HG02938 (cell line): ENCODE data around the gene SLC7A6OS.
"Not testable (repeated sequence)": the region's sequence is repeated elsewhere in the genome, so short reads cannot be mapped to it uniquely, and the experiment has no call there.

Experiments used
- ATAC-seq: cut with Tn5 transposase; IDR thresholded peaks from one replicate; pipeline ENCODE4 v1.9.1; 2021; ENCODE audit warnings: mild to moderate bottlenecking, moderate library complexity; ENCODE audit not compliant: unreplicated experiment

Gene SLC7A6OS

GRCh38 chr16:68299571-68300453 is 10.9 kb downstream of the SLC7A6OS start:
- ATAC-seq, result no peak

- ATAC-seq, result no peak
Measured at GRCh38 chr16:68298907-68299561, 11.7 kb downstream of the SLC7A6OS start.

- no peak for ATAC-seq
Measured at GRCh38 chr16:68298312-68298711, 12.4 kb downstream of the SLC7A6OS start.

- no peak for ATAC-seq
Measured at GRCh38 chr16:68297908-68298307, 12.8 kb downstream of the SLC7A6OS start.

- ATAC-seq, result no peak
Measured at GRCh38 chr16:68296693-68297092, 14.1 kb downstream of the SLC7A6OS start.

- ATAC-seq, result no peak
Measured at GRCh38 chr16:68296291-68296690, 14.5 kb downstream of the SLC7A6OS start.

- no peak for ATAC-seq
Measured at GRCh38 chr16:68292425-68292824, 18.3 kb downstream of the SLC7A6OS start.

GRCh38 chr16:68291227-68291626 is 19.5 kb downstream of the SLC7A6OS start:
- ATAC-seq, result no peak

GRCh38 chr16:68290450-68290849 is 20.3 kb downstream of the SLC7A6OS start:
- no peak for ATAC-seq

GRCh38 chr16:68289621-68290329 is 21.0 kb downstream of the SLC7A6OS start:
- ATAC-seq, result peak; percentile 81

- ATAC-seq, result no peak
Measured at GRCh38 chr16:68289202-68289601, 21.5 kb downstream of the SLC7A6OS start.

GRCh38 chr16:68288796-68289195 is 21.9 kb downstream of the SLC7A6OS start:
- not testable (repeated sequence) for ATAC-seq

- ATAC-seq, result no peak
Measured at GRCh38 chr16:68288252-68288650, 22.5 kb downstream of the SLC7A6OS start.

GRCh38 chr16:68287276-68288251 is 23.2 kb downstream of the SLC7A6OS start:
- ATAC-seq, result no peak

- ATAC-seq, result no peak
Measured at GRCh38 chr16:68286153-68287074, 24.3 kb downstream of the SLC7A6OS start.

GRCh38 chr16:68285683-68286082 is 25.1 kb downstream of the SLC7A6OS start:
- ATAC-seq, result no peak

- ATAC-seq, result peak; percentile 42
Measured at GRCh38 chr16:68284847-68285246, 25.9 kb downstream of the SLC7A6OS start.

GRCh38 chr16:68283801-68284598 is 26.7 kb downstream of the SLC7A6OS start:
- ATAC-seq, result no peak
